Endothelial cell of umbilical vein (primary cell): ENCODE data around the gene TMEM203.

ENCODE experiments used
- EZH2 ChIP-seq: IDR thresholded peaks from 2 replicates; pipeline ENCODE4 v1.6.1; 2012; ENCODE audit warnings: borderline replicate concordance, low read depth, mild to moderate bottlenecking, moderate library complexity, low read length, inconsistent platforms; ENCODE audit not compliant: severe bottlenecking
- FOS ChIP-seq: IDR thresholded peaks from 2 replicates; pipeline ENCODE4 v1.6.1; 2011; ENCODE audit warnings: mild to moderate bottlenecking, low read length, moderate library complexity, borderline replicate concordance; ENCODE audit not compliant: insufficient read depth
- POLR2A ChIP-seq: IDR thresholded peaks from 2 replicates; pipeline ENCODE4 v1.6.1; 2012; ENCODE audit warnings: low read depth, mild to moderate bottlenecking, control low read depth, low read length
- POLR2AphosphoS5 ChIP-seq: IDR thresholded peaks from 2 replicates; pipeline ENCODE4 v1.6.1; 2012; ENCODE audit warnings: low read depth, mild to moderate bottlenecking, control low read depth, low read length, moderate library complexity; ENCODE audit not compliant: insufficient read depth
- TF ChIP-seq, protein P1 (sequence below), 2 donors: IDR thresholded peaks; 1 replicate in 1 of 2; 2 replicates in 1 of 2; pipeline ENCODE4 v1.5.1; 2011; ENCODE audit warnings: low read length in 2 of 2, mild to moderate bottlenecking in 2 of 2, moderate library complexity in 2 of 2, control low read depth in 1 of 2, inconsistent platforms in 1 of 2, low read depth in 1 of 2; ENCODE audit not compliant: insufficient read depth in 1 of 2; ENCODE audit errors: extremely low read depth in 1 of 2

DNA sequence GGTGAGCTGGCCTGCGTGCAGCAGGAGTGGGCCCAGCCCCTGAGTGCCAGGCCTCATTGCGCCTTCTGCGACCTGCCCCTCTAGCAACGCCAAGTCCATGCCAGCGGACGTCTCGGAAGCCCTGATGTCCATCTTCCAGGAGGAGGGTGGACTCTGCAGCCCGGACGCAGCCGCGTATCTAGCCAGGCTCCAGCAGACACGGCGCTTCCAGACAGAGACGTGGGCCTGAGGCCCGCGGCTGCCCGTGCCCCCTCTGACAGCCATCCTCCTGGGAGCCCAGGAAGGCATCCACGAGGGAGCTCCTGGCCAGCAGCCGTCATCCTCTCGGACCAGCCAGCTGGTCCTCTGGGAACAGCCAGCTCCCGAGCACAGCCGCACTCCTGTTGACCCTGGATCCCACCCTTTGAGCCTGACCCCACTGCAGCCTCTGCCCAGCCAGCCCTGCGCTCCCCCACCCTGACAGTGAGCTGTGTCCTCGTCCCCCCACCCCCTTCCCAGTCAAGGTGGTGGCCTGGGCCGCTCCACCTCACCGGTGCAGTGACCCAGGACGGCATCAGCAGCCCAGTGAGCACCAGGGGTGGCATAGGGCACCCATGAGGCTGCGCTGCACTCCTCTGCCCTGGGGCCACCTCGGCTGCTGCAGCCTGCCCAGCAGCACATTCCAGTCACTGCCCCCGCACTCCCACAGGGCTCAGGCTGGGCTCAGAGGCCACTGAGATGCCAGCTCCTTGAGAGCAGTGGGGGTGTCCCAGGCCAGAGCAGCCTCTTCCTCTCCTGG is 10.9 kb upstream of the TMEM203 start:
- TF ChIP-seq FOS (no peak), POLR2AphosphoS5 (no peak), POLR2A (no peak), EZH2 (no peak)
- TF ChIP-seq, protein P1, sequence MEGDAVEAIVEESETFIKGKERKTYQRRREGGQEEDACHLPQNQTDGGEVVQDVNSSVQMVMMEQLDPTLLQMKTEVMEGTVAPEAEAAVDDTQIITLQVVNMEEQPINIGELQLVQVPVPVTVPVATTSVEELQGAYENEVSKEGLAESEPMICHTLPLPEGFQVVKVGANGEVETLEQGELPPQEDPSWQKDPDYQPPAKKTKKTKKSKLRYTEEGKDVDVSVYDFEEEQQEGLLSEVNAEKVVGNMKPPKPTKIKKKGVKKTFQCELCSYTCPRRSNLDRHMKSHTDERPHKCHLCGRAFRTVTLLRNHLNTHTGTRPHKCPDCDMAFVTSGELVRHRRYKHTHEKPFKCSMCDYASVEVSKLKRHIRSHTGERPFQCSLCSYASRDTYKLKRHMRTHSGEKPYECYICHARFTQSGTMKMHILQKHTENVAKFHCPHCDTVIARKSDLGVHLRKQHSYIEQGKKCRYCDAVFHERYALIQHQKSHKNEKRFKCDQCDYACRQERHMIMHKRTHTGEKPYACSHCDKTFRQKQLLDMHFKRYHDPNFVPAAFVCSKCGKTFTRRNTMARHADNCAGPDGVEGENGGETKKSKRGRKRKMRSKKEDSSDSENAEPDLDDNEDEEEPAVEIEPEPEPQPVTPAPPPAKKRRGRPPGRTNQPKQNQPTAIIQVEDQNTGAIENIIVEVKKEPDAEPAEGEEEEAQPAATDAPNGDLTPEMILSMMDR (IDR thresholded peaks at IDR 0.05; ENCODE audit: extremely low read depth in 1 of 2, insufficient read depth in 1 of 2, low read depth in 1 of 2, low read length in 2 of 2), result no peak
